Astrocyte of the cerebellum (primary cell): ENCODE measurements around the gene NUDT12.

Source experiments
- DNase-seq: peaks from one replicate; pipeline ENCODE4 v3.0.0-alpha.2; 2011; ENCODE audit warnings: low read depth
- H3K4me3 ChIP-seq: 2 replicates; pipeline ENCODE4 v1.5.1; 2011; ENCODE audit warnings: mild to moderate bottlenecking, low read depth, low read length, moderate library complexity
- in situ Hi-C: cut with HindIII; loops from 2 replicates; pipeline ENCODE4 v1.10.0; 2017; ENCODE audit warnings: low sequenced_read_pairs
- TF ChIP-seq, protein P1 (sequence below): IDR thresholded peaks from 2 replicates; pipeline ENCODE4 v1.5.1; 2012; ENCODE audit warnings: low read length, low read depth, moderate library complexity, mild to moderate bottlenecking; ENCODE audit errors: missing control alignments

NUDT12 gene

DNA sequence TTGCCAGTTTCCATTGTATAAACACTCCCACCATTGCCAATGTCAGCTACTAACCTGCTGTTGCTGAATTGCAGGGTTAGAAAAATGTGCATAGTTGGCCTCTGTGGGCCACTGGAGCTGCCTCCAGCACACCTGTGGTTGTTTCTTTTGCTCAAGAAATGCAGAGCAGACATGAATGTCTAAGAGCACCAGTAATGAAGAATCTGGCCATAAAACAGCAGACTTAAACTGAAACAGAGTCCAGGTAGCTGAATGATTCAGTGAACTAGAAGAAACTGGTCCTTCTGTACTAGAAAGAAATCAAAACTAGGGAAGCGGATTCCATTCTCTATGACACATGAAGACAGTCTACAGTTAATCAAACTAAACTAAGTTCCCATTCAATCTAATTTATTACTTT lies 48.2 kb downstream of the NUDT12 start:
- no peak for DNase-seq
- in situ Hi-C loops: no loop called here
- H3K4me3 ChIP-seq: no peak overlapping the region
- TF ChIP-seq, protein P1, sequence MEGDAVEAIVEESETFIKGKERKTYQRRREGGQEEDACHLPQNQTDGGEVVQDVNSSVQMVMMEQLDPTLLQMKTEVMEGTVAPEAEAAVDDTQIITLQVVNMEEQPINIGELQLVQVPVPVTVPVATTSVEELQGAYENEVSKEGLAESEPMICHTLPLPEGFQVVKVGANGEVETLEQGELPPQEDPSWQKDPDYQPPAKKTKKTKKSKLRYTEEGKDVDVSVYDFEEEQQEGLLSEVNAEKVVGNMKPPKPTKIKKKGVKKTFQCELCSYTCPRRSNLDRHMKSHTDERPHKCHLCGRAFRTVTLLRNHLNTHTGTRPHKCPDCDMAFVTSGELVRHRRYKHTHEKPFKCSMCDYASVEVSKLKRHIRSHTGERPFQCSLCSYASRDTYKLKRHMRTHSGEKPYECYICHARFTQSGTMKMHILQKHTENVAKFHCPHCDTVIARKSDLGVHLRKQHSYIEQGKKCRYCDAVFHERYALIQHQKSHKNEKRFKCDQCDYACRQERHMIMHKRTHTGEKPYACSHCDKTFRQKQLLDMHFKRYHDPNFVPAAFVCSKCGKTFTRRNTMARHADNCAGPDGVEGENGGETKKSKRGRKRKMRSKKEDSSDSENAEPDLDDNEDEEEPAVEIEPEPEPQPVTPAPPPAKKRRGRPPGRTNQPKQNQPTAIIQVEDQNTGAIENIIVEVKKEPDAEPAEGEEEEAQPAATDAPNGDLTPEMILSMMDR: no peak

DNA sequence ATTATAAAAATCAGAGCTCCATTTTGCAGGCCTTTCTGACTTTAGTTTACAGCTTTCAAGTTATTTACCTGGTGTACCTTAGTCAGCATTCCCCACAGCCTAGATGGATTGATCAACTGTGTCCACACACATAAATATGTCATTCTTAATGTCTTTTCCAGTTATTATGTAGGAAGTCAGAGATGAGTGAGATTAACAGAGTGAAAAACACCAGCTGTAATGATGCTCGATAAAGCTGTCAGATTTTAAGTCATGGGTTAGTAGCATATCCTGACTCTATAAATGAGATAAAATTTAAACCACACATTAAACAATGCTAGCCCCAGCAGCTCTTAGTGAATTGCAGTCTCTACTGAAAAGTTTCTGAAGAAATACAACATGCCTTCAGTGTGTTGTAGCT lies 48.9 kb downstream of the NUDT12 start:
- TF ChIP-seq, protein P1: no peak
- DNase-seq: no peak
- H3K4me3 ChIP-seq: no peak overlapping the region
- in situ Hi-C loops: no loop called here

DNA sequence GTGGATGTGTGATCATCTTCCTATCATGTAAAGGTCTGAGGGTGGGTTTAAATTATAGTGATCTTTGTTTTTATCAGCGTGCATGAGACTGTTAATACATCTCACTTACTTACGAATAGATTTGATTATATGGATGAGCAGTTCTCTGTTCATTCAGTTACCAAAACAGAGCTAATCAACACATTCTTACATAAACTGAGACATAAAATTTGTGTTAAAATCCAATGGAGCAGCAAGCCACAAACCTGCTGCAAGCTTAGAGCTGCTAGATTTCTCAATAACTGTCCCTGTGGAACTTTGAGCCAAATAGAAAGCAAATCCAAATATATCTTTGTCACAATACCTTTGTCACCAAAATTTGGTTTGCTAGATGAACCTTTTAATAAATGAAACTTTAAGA lies 50.1 kb downstream of the NUDT12 start:
- in situ Hi-C loops: no loop called here
- no peak overlapping the region for H3K4me3 ChIP-seq
- TF ChIP-seq, protein P1: no peak
- no peak for DNase-seq

DNA sequence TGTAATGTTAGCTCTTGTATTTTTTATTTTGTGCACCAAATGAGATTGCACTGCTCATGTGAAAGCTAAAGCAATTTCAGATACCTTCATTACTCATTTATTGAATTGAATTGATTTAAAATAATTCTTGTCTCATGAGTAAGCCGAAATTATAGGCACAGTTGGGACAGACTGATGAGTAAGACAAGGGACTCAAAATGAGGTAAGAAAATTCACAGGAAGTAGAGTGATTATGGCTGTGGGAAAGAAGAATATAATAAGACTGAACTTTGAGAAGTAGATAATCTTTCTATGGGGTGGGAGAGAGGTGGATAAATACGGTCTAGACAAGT lies 51.1 kb downstream of the NUDT12 start:
- DNase-seq: no peak
- H3K4me3 ChIP-seq: no peak overlapping the region
- TF ChIP-seq, protein P1: no peak
- in situ Hi-C loops: no loop called here

DNA sequence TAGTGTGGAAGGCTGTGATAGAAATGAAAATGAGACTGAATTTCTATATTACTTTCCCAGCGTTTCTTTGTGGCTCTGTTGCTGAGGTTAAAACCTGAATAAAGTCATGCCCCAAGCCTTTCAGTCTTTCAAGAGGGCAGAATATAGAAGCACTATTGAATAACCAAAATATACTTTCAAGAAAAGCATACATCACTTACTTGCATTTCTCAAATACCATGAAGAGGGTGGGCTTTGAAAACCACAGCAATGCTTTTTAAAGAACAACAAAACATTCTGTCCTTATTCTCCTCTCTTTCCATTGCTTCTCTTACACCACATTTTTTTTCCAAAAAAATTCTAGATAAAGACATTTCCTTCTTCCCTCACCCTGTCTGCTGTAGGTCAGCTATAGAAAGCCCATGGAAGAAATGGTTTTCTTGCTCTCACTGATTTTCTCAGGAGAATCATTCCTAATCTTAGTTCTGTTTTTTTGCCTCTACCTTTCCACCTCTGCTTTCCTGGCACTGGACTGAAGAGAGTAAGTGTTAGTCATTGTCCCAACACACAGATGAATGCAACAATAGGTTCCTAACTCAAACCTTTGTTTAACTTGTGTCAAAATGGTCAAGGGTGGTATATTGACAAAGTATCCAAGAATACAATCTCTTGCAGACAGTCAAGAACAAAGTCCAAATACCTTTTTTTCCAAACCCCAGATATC lies 51.6 kb downstream of the NUDT12 start:
- in situ Hi-C loops: no loop called here
- H3K4me3 ChIP-seq: no peak overlapping the region
- peak; percentile 5 for DNase-seq
- TF ChIP-seq, protein P1: no peak

DNA sequence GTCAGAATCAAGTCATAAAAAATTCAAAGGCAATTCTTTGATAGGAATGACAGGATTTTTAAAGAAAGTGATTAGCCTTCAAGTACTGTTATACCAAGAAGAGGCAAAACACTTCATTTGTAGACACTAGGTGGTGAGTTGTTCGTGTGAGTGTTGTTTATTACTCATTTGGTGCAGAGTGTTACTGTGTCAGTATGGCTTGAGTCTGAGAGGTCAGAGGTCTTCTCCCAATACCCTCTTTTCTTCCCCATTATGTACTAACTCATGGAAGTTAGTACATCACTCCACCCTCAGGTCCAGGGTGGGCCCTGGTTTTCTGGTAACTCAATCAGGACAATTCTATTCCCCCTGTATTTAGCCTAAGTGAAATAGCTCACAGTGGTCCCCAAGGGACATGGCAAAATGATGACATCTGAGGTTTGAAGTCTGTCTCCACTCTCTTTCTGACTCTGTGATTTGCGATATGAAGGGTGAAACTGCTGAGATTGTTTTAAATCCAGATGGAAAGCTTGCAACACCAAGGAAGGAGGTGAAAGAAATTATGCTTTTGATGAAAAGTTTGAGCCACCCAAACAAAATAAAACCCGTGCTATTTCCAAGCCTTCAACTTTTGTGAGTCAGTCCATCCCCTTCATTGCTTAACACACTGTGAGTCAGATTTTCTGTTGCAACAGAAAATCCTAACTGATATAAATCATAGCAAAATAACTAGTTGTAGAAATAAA lies 56.8 kb downstream of the NUDT12 start:
- TF ChIP-seq, protein P1: no peak
- no peak for DNase-seq
- H3K4me3 ChIP-seq: no peak overlapping the region
- in situ Hi-C loops: no loop called here
